ENCODE measurements around the gene HIPK4. TPM values are rescaled to one million over a fixed set of nuclear protein-coding genes. Genes with fewer than 3 reads are reported as not detected.

Gene HIPK4
- total RNA-seq = not detected in 2 replicates

DNA sequence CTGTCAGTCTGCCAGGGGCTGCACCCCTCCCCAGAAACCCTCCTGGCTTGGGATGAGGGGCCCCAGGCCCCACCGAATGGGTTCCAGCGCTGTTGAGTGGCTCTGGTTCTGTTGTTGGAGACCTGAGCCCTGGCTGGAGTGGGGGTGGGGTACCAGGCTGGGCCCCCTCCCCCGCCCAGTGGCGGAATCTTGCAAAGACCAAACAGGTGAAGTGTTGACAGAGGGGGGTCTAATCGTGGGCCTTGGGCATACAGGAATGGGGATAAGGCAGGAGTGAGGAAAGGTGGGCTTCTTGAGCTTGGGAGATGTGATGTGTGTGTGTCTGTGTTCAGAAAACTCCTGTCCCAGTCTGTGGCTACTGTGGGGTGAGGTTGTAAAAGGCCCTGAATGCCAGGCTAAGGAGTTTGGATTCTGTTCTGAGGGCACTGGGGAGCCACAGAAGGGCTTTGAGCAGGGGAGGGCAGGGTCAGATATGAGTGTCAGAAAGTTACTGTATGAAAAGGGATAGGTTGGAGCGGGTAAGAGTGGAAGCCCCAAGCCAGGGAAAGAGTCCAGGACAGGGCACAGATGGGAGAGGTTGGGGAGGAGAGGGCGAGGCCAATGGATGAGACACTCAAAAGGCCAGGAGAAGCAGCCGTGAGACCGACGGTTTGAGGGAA lies at the start of gene HIPK4:
Gene HIPK4 (minus strand): TSS at position 98 of the 659 bp plus-strand sequence. CDS start 279 bp downstream, outside the sequence.

DNA sequence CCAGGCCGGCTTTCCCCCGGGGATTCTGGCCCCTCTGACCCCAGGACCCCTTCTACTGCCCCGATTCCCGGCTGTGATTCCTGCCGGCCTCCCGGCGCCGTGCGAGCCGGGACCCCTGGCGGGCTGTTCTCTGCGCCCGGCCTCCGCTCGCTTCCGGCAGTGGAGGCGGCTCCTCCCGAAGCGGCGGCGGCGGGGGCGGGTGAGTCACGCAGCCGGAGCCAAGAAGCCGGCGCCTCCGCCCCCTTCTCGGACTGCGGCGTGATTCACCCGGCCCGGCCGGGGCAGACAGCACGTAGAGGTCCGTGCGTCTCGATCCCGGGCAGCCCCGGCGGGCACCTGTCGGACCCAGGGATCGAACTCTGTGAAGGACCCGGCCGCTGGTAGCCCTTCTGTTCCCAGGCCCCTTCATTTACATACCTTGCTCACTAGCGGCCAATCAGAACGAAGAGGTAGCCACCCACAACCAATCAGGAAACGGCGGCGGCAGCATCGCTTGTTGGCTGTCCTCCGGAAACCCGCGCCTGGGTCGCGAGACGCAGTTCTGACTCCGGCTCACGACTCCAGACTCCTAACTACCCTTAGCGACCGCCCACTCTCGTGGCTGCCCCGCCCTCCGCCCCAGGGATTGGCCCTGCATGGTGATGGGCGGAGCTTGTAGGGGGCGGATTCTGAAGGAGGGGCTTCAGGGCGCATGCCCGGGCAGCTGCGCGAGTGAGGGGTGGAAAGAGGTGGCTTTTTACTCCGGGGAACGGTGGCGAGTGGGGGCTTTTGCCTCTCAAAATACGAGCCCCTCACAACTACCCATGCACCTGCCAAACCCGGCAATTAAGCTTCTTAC lies 35.7 kb upstream of the HIPK4 start, which contains the start of gene SERTAD1:
Gene SERTAD1 (minus strand): TSS at position 543 of the 838 bp plus-strand sequence. CDS start 2,446 bp downstream, outside the sequence.

GRCh38 chr19:40413291-40413845 lies 23.4 kb upstream of the HIPK4 start, which contains the start of gene PRX:
Gene PRX (minus strand): TSS chr19:40413378. CDS start chr19:40407932, 5,446 bp downstream.

DNA sequence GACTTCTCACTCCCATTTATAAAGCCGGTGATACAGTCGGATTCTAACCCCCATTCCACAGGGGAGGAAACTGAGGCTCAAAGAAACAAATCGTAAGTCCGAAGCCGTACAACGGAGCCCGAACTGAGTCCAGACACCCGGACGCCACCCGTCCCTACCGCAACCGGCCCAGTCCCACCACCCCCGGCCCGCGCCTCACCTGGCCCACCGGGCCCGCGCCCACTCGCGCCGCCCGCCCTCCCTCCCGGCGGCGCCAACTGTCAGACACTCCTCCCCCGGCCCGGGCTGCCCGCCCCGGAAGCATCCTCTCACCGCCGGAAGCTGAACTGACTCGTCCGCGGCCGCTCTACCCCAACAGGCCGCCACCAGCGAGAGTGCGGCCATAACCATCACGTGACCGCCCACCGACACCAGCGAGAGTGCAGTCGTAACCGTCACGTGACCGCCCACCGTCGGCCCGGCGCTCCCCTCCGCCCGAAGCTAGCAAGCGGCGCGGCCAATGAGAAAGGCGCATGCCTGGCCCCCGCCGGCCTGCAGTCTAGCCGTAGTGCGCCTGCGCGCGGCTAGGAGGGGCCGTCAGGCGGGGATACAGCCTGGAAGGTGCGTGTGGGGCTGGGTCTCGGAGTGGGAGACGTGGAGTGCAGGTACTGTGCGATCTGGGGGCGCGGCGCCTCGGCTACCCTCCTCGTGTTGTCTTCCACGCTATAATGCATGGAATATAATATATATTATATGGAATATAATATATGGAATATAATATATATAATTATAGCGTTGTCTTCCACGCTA lies 41.7 kb downstream of the HIPK4 start, which contains the start of the genes C19orf47 and PLD3:
Gene C19orf47 (minus strand): TSS at position 273 of the 789 bp plus-strand sequence. CDS start 6,540 bp downstream, outside the sequence.
Gene PLD3 (plus strand): TSS at position 571 of the 789 bp plus-strand sequence. CDS start 17,789 bp downstream, outside the sequence.

Small RNA genes within 50 kb of the gene (small RNA-seq; reads per million reads assigned to genes)
- gene MIR6796 = not detected
- not detected for gene RF00019

Other genes starting within 250 kb of the HIPK4 start
- gene MAP3K10, start 198.8 kb downstream of the HIPK4 start, total RNA-seq = 7.3 and 8.4 TPM in 2 replicates
- not detected in 2 replicates for gene TTC9B, start 171.8 kb downstream of the HIPK4 start, total RNA-seq
- gene CCNP, start 163.5 kb downstream of the HIPK4 start, total RNA-seq = not detected in 2 replicates
- gene AKT2, start 104.8 kb downstream of the HIPK4 start, total RNA-seq = 39.2 and 49.1 TPM in 2 replicates
- 7.3 and 11.1 TPM in 2 replicates for gene C19orf47, start 41.8 kb downstream of the HIPK4 start, total RNA-seq
- 103 and 122 TPM in 2 replicates for gene PLD3, start 41.5 kb downstream of the HIPK4 start, total RNA-seq
- 1.1 and 1.2 TPM in 2 replicates for gene PRX, start 23.2 kb upstream of the HIPK4 start, total RNA-seq
- gene SERTAD1, start 35.8 kb upstream of the HIPK4 start, total RNA-seq = 8.8 and 13.4 TPM in 2 replicates
- 10.4 and 13.2 TPM in 2 replicates for gene SERTAD3, start 54.2 kb upstream of the HIPK4 start, total RNA-seq
- gene BLVRB, start 75.6 kb upstream of the HIPK4 start, total RNA-seq = 36.6 and 37.5 TPM in 2 replicates
- gene SPTBN4, start 76.8 kb upstream of the HIPK4 start, total RNA-seq = 0.07 TPM in 1 of 2 replicates, not detected in the other
- 20.7 and 31.9 TPM in 2 replicates for gene SHKBP1, start 186.7 kb upstream of the HIPK4 start, total RNA-seq
- gene LTBP4, start 211.2 kb upstream of the HIPK4 start, total RNA-seq = 11.6 and 13.3 TPM in 2 replicates